ENCODE data around the gene TBC1D24. TPM values are rescaled to one million over a fixed set of nuclear protein-coding genes. Genes with fewer than 3 reads are reported as not detected.

Gene TBC1D24
- polyA plus RNA-seq, 1 donor (not counting 4 experiments of a cell fraction or from before 2014, with no cell fraction given): 3.0 TPM

GRCh38 chr16:2526135-2526534, 51.2 kb downstream of the TBC1D24 start:
- no peak overlapping the region for H3K9ac ChIP-seq (ENCODE audit: control insufficient read depth, extremely low read depth, insufficient read depth, low read length)
- H4K20me1 ChIP-seq (ENCODE audit: control insufficient read depth, extremely low read depth, insufficient read depth, low read length): peaks cover 4% of the 10 kb centered on the region
- H3K79me2 ChIP-seq (ENCODE audit: control insufficient read depth, insufficient read depth, low read length): peaks cover 6% of the 10 kb centered on the region
- no peak overlapping the region for H3K27ac ChIP-seq (ENCODE audit: control insufficient read depth, insufficient read depth, low read length)
- no peak for TF ChIP-seq CTCF (optimal IDR thresholded peaks at IDR 0.05 in 1 of 3, IDR thresholded peaks at IDR 0.05 in 1 of 3, conservative IDR thresholded peaks at IDR 0.05 in 1 of 3; ENCODE audit: extremely low read depth in 1 of 3, insufficient read depth in 2 of 3, low read length in 3 of 3)
- no peak for TF ChIP-seq EZH2 (IDR thresholded peaks at IDR 0.05; ENCODE audit: low read length)
- H3K4me3 ChIP-seq (ENCODE audit: control insufficient read depth in 2 of 3, extremely low read depth in 1 of 3, insufficient read depth in 2 of 3, low read depth in 1 of 3, low read length in 3 of 3): no peak overlapping the region
- no peak for FAIRE-seq
- no peaks in the 10 kb centered on the region for H3K9me3 ChIP-seq (ENCODE audit: control insufficient read depth, low read depth, low read length)
- no peaks in the 10 kb centered on the region for H3K9me1 ChIP-seq (ENCODE audit: control insufficient read depth, extremely low read depth, insufficient read depth, low read length)
- peaks cover 23 to 48% of the 10 kb centered on the region in 2 experiments for H3K36me3 ChIP-seq (ENCODE audit: control insufficient read depth in 2 of 2, extremely low read depth in 1 of 2, insufficient read depth in 2 of 2, low read length in 2 of 2)
- DNase-seq (ENCODE audit: low read depth, low spot score): no peak
- no peak overlapping the region for H3K4me2 ChIP-seq (ENCODE audit: control insufficient read depth, extremely low read depth, insufficient read depth, low read depth, low read length)
- H2AFZ ChIP-seq (ENCODE audit: control insufficient read depth, low read length): no peak overlapping the region
- dilution Hi-C loops (cut with MboI; ENCODE audit: extremely low pct_ligation_motif_present, low sequenced_read_pairs): no loop called here
- H3K4me1 ChIP-seq (ENCODE audit: control insufficient read depth, extremely low read depth, insufficient read depth, low read length): peaks cover 8% of the 10 kb centered on the region
- H3K27me3 ChIP-seq (ENCODE audit: control insufficient read depth, extremely low read depth, insufficient read depth, low read length): no peaks in the 10 kb centered on the region

GRCh38 chr16:2527071-2527783, 52.3 kb downstream of the TBC1D24 start:
- Histone ChIP-seq H3K79me2 (ENCODE audit: control insufficient read depth, insufficient read depth, low read length) (peaks cover 3% of the 10 kb centered on the region), H3K27me3 (ENCODE audit: control insufficient read depth, extremely low read depth, insufficient read depth, low read length) (no peaks in the 10 kb centered on the region), H3K9me3 (ENCODE audit: control insufficient read depth, low read depth, low read length) (no peaks in the 10 kb centered on the region), H3K4me2 (ENCODE audit: control insufficient read depth, extremely low read depth, insufficient read depth, low read depth, low read length) (no peak overlapping the region), H3K27ac (ENCODE audit: control insufficient read depth, insufficient read depth, low read length) (no peak overlapping the region), H4K20me1 (ENCODE audit: control insufficient read depth, extremely low read depth, insufficient read depth, low read length) (peaks cover 4% of the 10 kb centered on the region), H2AFZ (ENCODE audit: control insufficient read depth, low read length) (no peak overlapping the region), H3K4me1 (ENCODE audit: control insufficient read depth, extremely low read depth, insufficient read depth, low read length) (peaks cover 8% of the 10 kb centered on the region), H3K36me3 (ENCODE audit: control insufficient read depth in 2 of 2, extremely low read depth in 1 of 2, insufficient read depth in 2 of 2, low read length in 2 of 2) (peaks cover 23 to 46% of the 10 kb centered on the region in 2 experiments), H3K4me3 (ENCODE audit: control insufficient read depth in 2 of 3, extremely low read depth in 1 of 3, insufficient read depth in 2 of 3, low read depth in 1 of 3, low read length in 3 of 3) (no peak overlapping the region), H3K9ac (ENCODE audit: control insufficient read depth, extremely low read depth, insufficient read depth, low read length) (no peak overlapping the region), H3K9me1 (ENCODE audit: control insufficient read depth, extremely low read depth, insufficient read depth, low read length) (no peaks in the 10 kb centered on the region)
- dilution Hi-C loops (cut with MboI; ENCODE audit: extremely low pct_ligation_motif_present, low sequenced_read_pairs): no loop called here
- DNase-seq (ENCODE audit: low read depth, low spot score) (no peak), FAIRE-seq (no peak)
- TF ChIP-seq CTCF (optimal IDR thresholded peaks at IDR 0.05 in 1 of 3, IDR thresholded peaks at IDR 0.05 in 1 of 3, conservative IDR thresholded peaks at IDR 0.05 in 1 of 3; ENCODE audit: extremely low read depth in 1 of 3, insufficient read depth in 2 of 3, low read length in 3 of 3) (no peak), EZH2 (IDR thresholded peaks at IDR 0.05; ENCODE audit: low read length) (no peak)
